ENCODE measurements around the gene ZNF445.
"Not testable (repeated sequence)": the region's sequence is repeated elsewhere in the genome, so short reads cannot be mapped to it uniquely, and the experiment has no call there.

- not testable (repeated sequence) for TF ChIP-seq CTCF (IDR thresholded peaks at IDR 0.05; ENCODE audit: insufficient read depth, low read length, poor library complexity, severe bottlenecking); EZH2phosphoT487 (conservative IDR thresholded peaks at IDR 0.05; ENCODE audit: low read length)
Measured at GRCh38 chr3:44398271-44398670, 79.2 kb downstream of the ZNF445 start.
